GM21360 (cell line): Measurements from ENCODE around the gene DCTN3.

Experiments used
- ATAC-seq: cut with Tn5 transposase; IDR thresholded peaks from one replicate; pipeline ENCODE4 v1.9.1; 2021; ENCODE audit warnings: mild to moderate bottlenecking, moderate library complexity; ENCODE audit not compliant: unreplicated experiment

DCTN3 gene

GRCh38 chr9:34624475-34625185 is 4.3 kb upstream of the DCTN3 start:
- no peak for ATAC-seq

- ATAC-seq, result no peak
Observed at GRCh38 chr9:34623374-34624235, 3.3 kb upstream of the DCTN3 start.

- no peak for ATAC-seq
Observed at GRCh38 chr9:34615132-34615531, 5.2 kb downstream of the DCTN3 start.

GRCh38 chr9:34612788-34613390 is 7.4 kb downstream of the DCTN3 start:
- ATAC-seq, result no peak

- peak; percentile 81 for ATAC-seq
Observed at GRCh38 chr9:34611811-34612787, 8.2 kb downstream of the DCTN3 start, which contains the start of gene RPP25L. Gene RPP25L (minus strand): TSS chr9:34612097. CDS start chr9:34611296, 801 bp downstream.

GRCh38 chr9:34611251-34611810 is 9.0 kb downstream of the DCTN3 start:
- ATAC-seq, result peak; percentile 13

GRCh38 chr9:34610434-34611206 is 9.7 kb downstream of the DCTN3 start:
- ATAC-seq, result no peak

GRCh38 chr9:34607331-34607730 is 13.0 kb downstream of the DCTN3 start:
- no peak for ATAC-seq

- ATAC-seq, result no peak
Observed at GRCh38 chr9:34606905-34607304, 13.4 kb downstream of the DCTN3 start.

- ATAC-seq, result no peak
Observed at GRCh38 chr9:34606190-34606589, 14.1 kb downstream of the DCTN3 start.

GRCh38 chr9:34603610-34604231 is 16.6 kb downstream of the DCTN3 start:
- ATAC-seq, result peak; percentile 62

- no peak for ATAC-seq
Observed at GRCh38 chr9:34601937-34602573, 18.2 kb downstream of the DCTN3 start.

GRCh38 chr9:34600908-34601307 is 19.4 kb downstream of the DCTN3 start:
- ATAC-seq, result no peak

- no peak for ATAC-seq
Observed at GRCh38 chr9:34599546-34599945, 20.7 kb downstream of the DCTN3 start.

GRCh38 chr9:34594177-34594576 is 26.1 kb downstream of the DCTN3 start:
- no peak for ATAC-seq

GRCh38 chr9:34592895-34593601 is 27.2 kb downstream of the DCTN3 start:
- no peak for ATAC-seq

GRCh38 chr9:34591917-34592866 is 28.1 kb downstream of the DCTN3 start:
- ATAC-seq, result no peak
